ENCODE results near the gene GLB1L3.
A peak's percentile ranks its signal among the peaks of the same experiment; 100 is the strongest.
"Not testable (repeated sequence)": the region's sequence is repeated elsewhere in the genome, so short reads cannot be mapped to it uniquely, and the experiment has no call there.

The GLB1L3 gene

DNA sequence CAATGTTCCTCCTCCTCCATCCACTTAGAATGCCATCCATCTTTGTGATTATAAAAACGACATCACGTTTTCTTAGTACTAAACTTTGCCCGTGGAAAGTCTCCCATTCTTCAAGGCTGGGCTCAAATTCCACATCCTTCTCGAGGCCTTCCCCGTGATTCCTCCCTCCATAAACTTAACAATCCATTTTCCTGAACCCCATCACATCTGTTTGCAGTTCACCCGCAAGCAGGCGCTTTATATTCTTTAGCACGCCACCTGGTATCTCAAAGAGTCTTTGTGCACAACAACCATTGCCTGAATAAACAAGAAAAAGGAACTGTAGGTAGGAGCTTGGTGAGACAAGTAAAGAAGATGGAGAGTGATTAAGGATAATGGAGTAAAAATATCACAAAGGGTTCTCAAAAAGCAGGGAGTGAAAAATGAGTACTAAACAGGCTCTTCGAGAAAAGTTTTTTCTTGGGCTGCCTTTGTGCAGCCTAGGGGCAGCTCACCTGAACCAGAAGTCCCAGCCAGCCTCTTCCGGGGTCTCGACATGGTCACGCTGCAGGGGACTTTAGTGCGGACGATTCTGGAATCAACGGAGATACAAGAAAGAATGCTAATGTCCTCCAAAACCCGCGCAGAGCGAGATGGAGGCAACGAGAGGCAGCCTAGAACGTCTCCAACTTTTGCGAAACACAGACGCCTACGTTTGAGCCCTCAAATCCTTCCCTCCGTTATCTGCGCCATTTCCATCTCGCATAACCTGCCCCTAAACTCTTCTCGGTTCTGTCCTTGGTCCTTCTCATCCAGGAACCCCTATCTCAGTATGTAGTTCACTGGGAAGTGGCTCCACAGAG is 23.6 kb upstream of the GLB1L3 start:
- peak; percentile 40 for DNase-seq

DNA sequence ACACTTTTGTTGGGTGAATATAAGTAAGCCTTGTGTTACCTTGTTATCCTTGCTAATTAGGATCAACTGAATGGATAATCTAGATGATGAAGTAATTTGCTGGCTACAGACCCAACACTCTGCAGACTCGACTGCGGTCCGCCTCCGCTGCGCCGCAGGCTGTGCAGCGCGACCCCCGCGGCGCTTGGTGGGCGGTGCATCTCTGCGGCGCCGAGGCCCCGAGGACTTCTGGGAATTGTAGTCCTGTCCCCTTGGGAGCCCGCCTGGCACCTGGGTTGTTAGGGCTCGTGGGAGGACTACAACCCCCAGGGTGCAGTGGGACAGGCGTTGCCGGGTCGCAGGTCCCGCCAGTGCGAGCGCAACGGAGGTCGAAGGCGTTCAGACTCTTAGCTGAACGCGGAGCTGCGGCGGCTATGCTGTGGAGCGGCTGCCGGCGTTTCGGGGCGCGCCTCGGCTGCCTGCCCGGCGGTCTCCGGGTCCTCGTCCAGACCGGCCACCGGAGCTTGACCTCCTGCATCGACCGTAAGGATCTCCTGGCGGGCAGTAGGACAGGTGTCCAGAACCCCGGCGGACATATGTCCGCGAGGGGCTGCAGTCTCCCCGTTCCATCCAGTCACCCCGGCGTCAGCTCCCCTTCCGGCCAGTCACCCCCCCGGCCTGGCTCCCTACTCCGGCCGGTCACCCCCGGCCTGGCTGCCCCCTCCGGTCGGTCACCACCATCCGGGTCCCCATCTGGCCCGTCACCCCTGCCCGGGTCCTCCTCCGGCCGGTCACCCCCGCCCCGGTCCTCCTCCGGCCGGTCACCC is 22.8 kb upstream of the GLB1L3 start, which contains the start of the genes ACAD8 and THYN1:
ACAD8 (plus strand) TSS at position 381 of the 806 bp plus-strand sequence; CDS start at position 414, 33 bp downstream.
THYN1 (minus strand) TSS at position 165 of the 806 bp plus-strand sequence. CDS start 470 bp downstream, outside the sequence.
- peak; percentile 96 for DNase-seq

GRCh38 chr11:134254433-134255183 is 21.6 kb upstream of the GLB1L3 start:
- no peak for DNase-seq

DNA sequence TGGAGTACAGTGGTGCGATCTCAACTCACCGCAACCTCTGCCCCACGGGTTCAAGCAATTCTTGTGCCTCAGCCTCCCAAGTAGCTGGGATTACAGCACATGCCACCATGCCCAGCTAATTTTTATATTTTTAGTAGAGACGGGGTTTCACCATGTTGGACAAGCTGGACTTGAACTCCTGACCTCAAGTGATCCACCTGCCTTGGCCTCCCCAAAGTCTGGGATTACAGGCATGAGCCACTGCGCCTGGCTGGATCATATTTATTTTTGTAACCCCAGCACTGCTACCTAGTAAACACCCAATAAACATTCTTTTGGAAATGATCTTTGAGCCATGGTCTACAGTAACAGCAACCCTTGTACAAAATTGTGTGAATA is 21.0 kb upstream of the GLB1L3 start:
- DNase-seq, result not testable (repeated sequence)

DNA sequence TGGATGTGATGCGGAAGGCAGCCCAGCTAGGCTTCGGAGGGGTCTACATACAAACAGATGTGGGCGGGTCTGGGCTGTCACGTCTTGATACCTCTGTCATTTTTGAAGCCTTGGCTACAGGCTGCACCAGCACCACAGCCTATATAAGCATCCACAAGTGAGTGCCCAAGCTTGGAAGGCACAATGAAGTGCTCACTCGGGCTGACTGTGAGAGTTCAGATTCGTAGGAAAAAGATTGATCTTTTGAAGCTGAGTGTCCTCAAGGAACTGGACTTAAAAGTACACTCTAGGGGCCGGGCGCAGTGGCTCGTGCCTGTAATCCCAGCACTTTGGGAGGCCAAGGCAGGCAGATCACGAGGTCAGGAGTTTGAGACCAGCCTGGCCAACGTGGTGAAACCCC is 19.1 kb upstream of the GLB1L3 start:
- no peak for DNase-seq

DNA sequence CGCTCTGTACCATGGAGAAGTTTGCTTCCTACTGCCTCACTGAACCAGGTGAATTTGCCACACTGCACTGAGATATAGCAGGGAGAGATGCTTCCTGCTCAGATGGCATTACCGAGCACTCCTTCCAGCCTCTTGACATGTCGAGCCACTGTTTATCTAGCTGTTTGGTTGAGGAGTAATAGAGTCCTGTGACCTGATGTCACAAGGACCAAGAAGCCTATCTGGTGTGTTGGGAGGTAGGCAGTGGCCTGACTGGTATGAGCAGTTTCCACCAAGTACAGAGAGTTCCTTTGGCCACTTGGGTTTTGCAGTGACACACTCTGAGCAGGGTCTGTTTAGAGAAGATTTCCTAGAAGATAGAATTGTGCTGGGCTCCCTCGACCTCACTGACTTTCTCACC is 17.6 kb upstream of the GLB1L3 start:
- no peak for DNase-seq

- DNase-seq, result no peak
Measured at GRCh38 chr11:134260503-134260902, 15.7 kb upstream of the GLB1L3 start.

DNA sequence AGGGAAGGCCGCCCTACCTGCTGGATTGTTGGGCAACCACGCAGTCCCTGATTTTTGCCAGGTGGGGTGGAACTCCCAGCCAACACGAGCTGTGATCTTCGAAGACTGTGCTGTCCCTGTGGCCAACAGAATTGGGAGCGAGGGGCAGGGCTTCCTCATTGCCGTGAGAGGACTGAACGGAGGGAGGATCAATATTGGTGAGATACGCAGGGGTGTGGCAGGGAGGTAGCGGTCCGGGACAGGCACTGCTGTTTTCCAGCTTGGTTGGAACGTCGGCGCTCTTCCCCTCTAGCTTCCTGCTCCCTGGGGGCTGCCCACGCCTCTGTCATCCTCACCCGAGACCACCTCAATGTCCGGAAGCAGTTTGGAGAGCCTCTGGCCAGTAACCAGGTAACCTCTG is 15.2 kb upstream of the GLB1L3 start:
- no peak for DNase-seq

GRCh38 chr11:134261626-134262488 is 14.3 kb upstream of the GLB1L3 start:
- peak; percentile 42 for DNase-seq

DNA sequence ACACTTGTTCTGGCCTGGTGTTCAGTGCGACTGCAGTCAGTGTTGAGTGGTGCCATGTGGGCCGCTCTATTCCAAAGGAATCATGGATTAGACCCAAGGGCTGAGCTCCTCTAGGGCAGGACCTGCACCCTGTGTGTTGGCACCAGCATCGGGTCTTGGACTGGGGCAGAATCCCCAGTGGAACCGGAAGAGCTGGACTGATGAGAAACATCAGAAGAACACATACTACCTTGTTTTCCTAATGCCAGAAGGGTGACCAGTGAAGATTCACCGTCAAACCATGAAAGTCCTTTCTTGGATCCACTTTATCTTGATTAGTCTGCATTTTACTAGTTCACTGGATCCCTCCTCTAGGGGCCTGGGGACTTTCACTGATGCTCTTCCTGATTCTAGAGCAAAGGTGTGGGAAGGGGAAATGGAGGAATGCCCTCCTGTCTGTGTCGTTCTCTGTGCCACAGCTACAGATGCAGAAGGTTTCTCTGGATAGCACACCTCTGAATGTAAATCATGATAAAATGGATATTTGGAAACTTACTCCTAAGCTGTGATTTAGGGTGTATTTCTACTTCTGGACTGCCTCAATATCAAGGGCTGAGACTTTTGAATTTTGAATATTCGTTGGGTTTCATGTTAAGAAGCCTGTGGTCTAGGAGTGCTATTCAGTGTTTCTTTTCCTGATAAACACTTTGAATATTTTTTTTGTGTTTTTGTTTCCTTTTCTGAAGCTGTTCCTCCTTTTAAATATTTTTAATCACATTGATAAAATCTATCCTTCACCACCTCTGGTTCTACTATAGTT is 11.0 kb upstream of the GLB1L3 start:
- DNase-seq, result no peak

DNA sequence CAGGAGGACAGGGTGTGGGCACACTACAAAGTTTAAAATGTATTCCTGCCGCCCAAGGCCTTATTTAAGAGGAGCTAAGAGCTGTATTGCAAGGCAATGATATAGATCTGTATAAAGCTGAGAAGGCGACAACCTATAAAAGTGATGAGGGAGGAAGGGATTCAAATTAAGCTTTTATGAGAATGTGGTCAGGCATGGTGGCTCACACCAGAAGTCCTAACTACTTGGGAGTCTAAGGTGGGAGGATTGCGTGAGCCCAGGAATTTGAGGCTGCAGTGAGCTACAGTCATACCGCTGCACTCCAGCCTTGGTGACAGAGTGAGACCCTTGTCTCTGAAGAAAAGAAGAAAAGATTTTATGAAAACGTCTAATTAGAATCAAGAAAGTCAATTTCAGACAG is 9.7 kb upstream of the GLB1L3 start:
- DNase-seq, result no peak

GRCh38 chr11:134266841-134267251 is 9.3 kb upstream of the GLB1L3 start:
- DNase-seq, result no peak

DNA sequence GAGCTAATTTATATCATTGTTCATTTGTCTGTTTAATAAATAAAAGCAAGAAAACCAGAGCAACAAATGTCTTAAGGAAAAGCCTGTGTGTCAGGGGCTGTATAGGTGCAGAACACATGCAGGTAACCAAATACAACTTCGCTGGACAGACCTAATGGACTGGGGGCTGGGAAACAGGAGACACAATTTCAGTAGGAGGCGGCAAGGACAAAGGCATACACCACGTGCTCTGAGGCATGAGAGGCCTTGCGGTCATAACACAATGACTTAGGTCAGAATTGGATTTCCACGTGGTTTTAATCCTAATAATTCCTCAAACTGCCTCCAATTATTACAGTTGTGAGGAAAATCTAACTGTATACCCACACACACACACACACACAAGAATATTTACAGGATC is 8.7 kb upstream of the GLB1L3 start:
- DNase-seq, result no peak

DNA sequence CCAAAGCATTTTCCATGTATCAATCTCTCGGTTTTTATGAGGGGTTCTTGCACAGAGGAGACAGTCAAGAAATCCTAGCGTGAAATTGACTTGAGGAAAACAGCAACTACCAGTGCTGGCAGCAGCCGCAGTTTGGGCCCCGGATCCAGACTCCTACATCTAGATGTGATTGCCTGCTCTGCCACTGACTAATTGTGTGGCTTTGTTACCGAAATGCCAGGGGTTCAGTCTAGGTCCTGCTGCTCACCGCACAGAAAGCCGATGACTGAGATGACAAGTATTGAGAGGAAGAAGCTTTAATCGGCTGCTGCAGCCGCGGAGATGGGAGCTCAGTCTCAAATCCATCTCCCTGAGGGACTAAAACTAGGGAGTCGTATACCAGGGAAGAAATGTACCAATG is 8.2 kb upstream of the GLB1L3 start:
- no peak for DNase-seq

- DNase-seq, result no peak
Measured at GRCh38 chr11:134270250-134270714, 5.9 kb upstream of the GLB1L3 start.

DNA sequence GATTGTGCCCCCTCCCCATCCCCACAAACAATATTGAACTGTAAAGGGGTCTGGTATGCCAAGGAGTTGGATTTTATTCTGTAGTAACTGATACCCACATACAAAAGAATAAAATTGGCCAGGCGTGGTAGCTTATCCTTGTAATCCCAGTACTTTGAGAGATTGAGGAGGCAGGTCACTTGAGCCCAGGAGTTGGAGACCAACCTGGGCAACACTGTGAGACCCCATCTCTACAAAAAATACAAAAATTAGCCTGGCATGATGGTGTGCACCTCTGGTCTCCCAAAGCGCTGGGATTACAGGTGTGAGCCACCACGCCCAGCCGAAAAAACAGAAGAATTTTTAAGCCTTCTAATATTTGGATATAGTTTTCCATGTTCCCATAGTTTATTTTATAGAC is 4.2 kb upstream of the GLB1L3 start:
- no peak for DNase-seq

GRCh38 chr11:134272381-134273316 is 3.5 kb upstream of the GLB1L3 start:
- no peak for DNase-seq

DNA sequence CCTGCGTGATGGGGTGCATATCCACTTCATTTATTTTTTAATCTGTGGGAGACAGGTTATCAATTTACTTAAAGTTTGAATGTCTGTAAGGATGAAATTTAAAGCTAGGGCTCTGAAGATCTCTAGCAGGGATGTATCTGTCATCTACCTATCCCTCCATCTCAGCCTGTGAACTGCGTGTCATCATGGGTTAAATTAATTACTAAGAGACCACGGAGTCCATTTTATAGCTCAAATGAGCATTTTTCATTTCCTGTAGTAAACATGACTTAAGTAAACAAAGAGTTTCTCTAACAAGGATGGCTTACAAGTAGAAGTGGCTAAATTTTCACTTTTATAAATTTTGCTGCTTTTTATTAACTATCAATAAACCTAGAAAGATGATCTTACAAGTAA is 2.9 kb upstream of the GLB1L3 start:
- DNase-seq, result no peak

DNA sequence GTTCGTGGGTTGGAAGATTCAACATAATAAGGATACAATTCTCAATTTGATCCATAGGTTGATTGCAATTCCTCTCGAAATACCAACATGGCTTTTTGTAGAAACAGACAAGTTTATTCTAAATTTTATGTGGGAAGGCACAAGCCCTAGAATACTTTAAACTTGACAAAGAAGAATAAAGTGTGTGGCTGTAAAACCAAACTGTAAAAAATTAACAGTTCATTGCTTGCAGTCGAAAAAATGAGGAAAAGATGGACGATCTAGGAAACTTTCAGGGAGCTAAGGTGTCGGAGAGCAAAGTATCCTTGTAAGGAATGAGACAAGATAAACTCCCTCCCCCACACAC is 1.0 kb upstream of the GLB1L3 start:
- DNase-seq, result no peak

Data from stimulated activated CD4-positive, alpha-beta T cell treated with anti-CD3 and anti-CD28 coated beads, Interleukin-4, amount 100 ng/mL, for 24 hours (primary cell).